NB4 (cell line): ENCODE data around the gene ZBTB5.
A peak's percentile ranks its signal among the peaks of the same experiment; 100 is the strongest.
"Not testable (repeated sequence)": the region's sequence is repeated elsewhere in the genome, so short reads cannot be mapped to it uniquely, and the experiment has no call there.

Source experiments
- DNase-seq: peaks from one replicate; pipeline ENCODE4 v3.0.0; 2010; ENCODE audit warnings: low read depth
- H3K4me3 ChIP-seq: one replicate; pipeline ENCODE4 v1.5.1; 2011; ENCODE audit warnings: mild to moderate bottlenecking, low read depth, low read length, moderate library complexity
- MYC ChIP-seq: IDR thresholded peaks from 2 replicates; pipeline ENCODE4 v1.6.1; 2011; ENCODE audit warnings: low read depth, low read length
- POLR2A ChIP-seq: IDR thresholded peaks from 2 replicates; pipeline ENCODE4 v1.6.1; 2011; ENCODE audit warnings: mild to moderate bottlenecking; ENCODE audit not compliant: insufficient read length; ENCODE audit errors: extremely low read depth
- TF ChIP-seq, protein P1 (sequence below): IDR thresholded peaks from one replicate; pipeline ENCODE4 v1.5.1; 2012; ENCODE audit warnings: low read depth, low read length
- TF ChIP-seq, protein P2 (sequence below): IDR thresholded peaks from 2 replicates; pipeline ENCODE4 v1.6.1; 2011; ENCODE audit warnings: low read depth, low read length

Gene ZBTB5

DNA sequence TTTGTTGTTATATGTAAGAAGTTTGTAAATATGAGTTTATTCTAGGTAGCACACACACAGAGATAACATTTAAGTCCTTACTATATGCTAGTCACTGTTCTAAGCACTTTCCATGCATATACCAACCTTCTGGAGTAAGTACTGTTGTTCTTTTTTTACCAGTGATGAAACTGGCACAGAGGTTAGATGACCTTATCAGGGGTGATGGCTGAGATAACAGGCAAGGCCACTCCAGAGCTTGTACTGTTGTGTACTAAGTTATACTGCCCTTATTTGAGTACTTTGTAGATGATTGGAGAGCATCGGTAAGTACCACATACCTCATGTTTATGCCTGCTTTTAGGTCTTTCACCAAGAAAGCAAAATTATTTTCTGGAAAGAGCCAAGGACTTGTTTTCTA is 26.7 kb upstream of the ZBTB5 start:
- no peak for DNase-seq
- no peak for TF ChIP-seq POLR2A
- TF ChIP-seq, protein P1, sequence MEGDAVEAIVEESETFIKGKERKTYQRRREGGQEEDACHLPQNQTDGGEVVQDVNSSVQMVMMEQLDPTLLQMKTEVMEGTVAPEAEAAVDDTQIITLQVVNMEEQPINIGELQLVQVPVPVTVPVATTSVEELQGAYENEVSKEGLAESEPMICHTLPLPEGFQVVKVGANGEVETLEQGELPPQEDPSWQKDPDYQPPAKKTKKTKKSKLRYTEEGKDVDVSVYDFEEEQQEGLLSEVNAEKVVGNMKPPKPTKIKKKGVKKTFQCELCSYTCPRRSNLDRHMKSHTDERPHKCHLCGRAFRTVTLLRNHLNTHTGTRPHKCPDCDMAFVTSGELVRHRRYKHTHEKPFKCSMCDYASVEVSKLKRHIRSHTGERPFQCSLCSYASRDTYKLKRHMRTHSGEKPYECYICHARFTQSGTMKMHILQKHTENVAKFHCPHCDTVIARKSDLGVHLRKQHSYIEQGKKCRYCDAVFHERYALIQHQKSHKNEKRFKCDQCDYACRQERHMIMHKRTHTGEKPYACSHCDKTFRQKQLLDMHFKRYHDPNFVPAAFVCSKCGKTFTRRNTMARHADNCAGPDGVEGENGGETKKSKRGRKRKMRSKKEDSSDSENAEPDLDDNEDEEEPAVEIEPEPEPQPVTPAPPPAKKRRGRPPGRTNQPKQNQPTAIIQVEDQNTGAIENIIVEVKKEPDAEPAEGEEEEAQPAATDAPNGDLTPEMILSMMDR, result no peak
- TF ChIP-seq, protein P2, sequence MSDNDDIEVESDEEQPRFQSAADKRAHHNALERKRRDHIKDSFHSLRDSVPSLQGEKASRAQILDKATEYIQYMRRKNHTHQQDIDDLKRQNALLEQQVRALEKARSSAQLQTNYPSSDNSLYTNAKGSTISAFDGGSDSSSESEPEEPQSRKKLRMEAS, result no peak
- TF ChIP-seq MYC, result no peak
- no peak overlapping the region for H3K4me3 ChIP-seq

DNA sequence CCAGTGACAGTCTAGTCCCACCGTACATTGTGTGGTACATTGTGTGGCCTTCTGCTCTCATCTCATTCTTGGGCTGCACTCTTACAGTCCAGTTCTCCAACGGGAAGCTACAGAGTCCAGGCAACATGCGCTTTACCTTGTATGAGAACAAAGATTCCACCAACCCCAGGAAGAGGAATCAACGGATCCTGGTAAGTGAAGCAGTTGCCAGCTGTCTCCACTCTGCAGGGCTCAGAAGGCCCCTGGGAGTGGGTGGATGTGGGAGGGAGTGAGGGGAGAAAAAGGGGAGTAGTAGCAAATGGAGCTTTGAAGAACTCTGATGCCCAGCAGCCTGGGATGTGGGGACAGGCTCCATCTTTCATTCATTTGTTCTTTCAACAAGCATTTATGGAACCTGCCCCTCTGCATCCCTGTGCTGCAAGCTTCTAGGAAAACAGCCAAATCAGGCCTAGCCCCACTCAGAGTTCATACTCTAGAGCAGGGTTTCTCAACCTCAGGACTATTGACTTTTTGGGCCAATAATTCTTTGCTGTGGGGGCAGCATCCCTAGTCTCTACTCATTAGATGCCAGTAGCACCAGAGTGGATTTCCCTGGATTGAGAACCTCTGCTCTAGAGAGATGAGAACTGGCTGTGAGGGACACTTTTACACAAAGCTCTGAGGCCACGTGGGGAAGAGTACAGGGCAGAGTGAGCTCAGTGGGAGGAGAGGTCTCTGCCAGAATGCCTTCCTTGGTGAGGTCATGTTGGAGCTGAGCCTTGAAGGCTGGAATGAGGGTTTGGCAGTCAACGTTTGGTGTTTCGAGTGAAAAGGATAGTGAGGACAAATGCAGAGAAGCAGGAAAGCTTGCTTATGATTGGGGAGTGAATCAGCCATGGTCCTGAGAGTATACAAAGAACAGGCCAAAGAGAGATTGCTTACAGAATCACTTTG is 21.6 kb upstream of the ZBTB5 start:
- TF ChIP-seq, protein P2, result 0 out of 2 replicates have a peak, but pooled peaks have one; percentile 18
- TF ChIP-seq MYC, result no peak
- no peak for TF ChIP-seq POLR2A
- DNase-seq, result peak; percentile 26
- peak overlapping the region; percentile 87 for H3K4me3 ChIP-seq

DNA sequence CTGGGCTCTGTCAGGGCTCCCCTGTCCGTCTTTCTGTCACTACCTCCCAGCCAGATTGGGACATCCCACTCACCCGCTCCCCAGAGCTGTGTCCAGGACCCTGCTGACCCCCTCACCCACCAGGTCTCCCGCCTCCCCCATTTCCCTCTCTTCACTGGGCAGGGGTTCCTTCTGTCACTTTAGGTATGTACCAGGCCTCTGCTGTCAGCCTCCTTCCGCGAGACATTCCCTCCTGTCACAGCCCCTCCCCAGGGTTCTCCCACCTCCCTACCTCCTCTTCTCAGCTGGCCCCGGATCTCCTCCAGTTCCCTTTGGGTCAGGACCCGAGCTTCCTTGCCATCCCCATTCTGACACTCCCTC is 21.0 kb upstream of the ZBTB5 start:
- TF ChIP-seq MYC (no peak), POLR2A (no peak)
- TF ChIP-seq, protein P2, result no peak
- no peak for DNase-seq
- H3K4me3 ChIP-seq, result peak overlapping the region; percentile 87

DNA sequence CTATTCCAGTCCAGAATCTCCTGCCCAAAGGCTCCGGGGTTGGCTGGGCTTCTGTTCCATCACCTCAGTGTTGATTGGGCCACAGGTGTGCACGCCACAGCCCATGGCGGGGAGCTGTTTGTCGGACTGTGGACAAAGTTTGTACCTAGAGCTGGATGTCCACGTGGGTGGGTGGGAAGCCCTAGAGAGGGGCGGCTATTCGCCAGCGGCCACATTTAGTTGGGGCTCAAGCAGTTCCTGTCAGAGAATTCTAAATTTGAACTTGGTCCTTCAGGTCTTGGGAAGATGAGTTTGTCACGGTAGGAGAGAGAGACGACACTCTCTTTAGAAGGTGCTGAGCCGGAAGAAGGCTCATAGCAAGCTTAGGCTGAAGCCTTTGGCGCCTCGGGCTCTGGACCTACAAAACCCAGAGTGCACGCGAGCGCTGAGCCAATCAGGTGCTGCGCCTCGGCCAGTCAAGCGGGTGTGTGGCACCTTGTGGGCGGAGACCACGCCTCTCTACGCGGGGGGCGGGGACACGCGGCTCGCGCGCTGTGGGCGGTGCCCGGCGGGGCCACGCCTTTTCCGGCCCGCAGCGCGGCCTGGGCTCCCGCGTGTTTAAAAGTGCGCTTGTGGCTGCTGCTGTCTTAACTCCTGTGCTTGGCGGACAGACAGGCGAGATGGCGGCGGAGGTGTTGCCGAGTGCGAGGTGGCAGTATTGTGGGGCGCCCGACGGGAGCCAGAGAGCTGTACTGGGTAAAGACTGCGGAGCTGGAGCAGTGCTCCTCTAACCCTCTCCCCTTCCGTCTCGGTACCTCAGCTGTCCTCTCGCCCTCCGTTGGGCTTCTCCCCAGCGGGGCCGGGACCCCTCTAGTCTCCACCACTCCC is 20.4 kb upstream of the ZBTB5 start, which contains the start of gene POLR1E:
POLR1E (plus strand) TSS at position 560 of the 867 bp plus-strand sequence; CDS start at position 660, 100 bp downstream.
- H3K4me3 ChIP-seq, result peak within 1 kb of the TSS; percentile 87
- TF ChIP-seq POLR2A, result peak; percentile 77
- TF ChIP-seq, protein P1, result no peak
- TF ChIP-seq, protein P2, result peak; percentile 84
- peak; percentile 88 for TF ChIP-seq MYC
- peak; percentile 93 for DNase-seq

DNA sequence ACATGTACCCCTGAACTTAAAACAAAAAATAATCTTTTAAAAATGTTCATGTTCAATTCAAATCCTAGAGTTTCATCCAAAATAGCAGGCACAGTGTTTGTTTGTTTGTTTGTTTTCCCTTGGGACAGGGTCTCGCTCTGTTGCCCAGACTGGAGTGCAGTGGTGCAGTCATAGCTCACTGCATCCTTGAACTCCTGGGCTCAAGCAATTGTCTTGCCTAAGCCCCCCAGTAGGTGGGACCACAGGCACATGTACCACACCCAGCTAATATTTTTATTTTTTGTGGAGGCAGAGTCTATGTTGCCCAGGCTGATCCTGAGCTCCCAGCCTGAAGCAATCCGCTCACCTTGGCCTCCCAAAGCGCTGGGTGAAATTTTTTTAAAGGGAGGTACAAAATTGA is 15.5 kb upstream of the ZBTB5 start:
- no peak for DNase-seq
- H3K4me3 ChIP-seq, result no peak overlapping the region
- TF ChIP-seq POLR2A, result no peak
- TF ChIP-seq, protein P1, result no peak
- TF ChIP-seq, protein P2, result no peak

DNA sequence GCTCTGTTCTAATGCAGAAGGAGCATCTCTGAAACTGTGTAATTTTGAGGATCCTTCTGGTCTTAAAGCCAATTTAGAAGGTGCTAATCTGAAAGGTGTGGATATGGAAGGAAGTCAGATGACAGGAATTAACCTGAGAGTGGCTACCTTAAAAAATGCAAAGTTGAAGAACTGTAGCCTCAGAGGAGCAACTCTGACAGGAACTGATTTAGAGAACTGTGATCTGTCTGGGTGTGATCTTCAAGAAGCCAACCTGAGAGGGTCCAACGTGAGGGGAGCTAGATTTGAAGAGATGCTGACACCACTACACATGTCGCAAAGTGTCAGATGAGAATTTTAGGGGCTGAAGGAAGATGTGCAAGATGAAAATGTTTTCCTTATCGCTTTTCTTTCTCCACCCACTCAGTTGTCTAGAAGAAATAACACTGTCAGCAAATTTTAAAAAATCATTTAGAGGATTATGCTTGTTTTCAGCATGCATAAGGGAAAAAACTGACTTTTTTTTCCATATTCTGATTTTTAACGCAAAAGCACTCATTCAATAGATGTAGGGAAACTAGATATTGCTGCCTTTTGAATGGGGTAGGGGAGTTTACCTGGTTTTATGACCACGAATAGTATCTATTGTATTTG is 12.9 kb upstream of the ZBTB5 start:
- not testable (repeated sequence) for DNase-seq, H3K4me3 ChIP-seq

DNA sequence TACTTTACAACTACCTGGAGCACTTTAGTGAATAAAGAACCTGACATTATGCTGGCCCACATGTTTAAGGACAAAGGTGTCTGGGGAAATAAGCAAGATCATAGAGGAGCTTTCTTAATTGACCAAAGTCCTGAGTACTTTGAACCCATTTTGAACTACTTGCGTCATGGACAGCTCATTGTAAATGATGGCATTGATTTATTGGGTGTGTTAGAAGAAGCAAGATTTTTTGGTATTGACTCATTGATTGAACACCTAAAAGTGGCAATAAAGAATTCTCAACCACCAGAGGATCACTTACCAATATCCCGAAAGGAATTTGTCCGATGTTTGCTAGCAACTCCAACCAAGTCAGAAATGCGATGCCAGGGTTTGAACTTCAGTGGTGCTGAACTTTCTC is 12.2 kb upstream of the ZBTB5 start:
- not testable (repeated sequence) for DNase-seq, H3K4me3 ChIP-seq
